Measurements from ENCODE around the gene ZNFX1. TPM values are rescaled to one million over a fixed set of nuclear protein-coding genes. Genes with fewer than 3 reads are reported as not detected.

ZNFX1 gene
- total RNA-seq, 1 experiment from 2014 or later = 11.0 TPM

GRCh38 chr20:49214571-49214970, 63.3 kb downstream of the ZNFX1 start (continued):
- no peak for TF ChIP-seq PRDM15 (CRISPR knock-in tag; IDR thresholded peaks at IDR 0.05)
- TF ChIP-seq ESRRA (CRISPR knock-in tag; IDR thresholded peaks at IDR 0.05; ENCODE audit: borderline replicate concordance) = no peak

GRCh38 chr20:49210757-49211110, 67.1 kb downstream of the ZNFX1 start:
- ChIA-PET POLR2A (no interaction called here), CTCF (no interaction called here)
- H3K36me3 Mint-ChIP-seq = peaks cover 8% of the 10 kb centered on the region; the same call in 1 of the 2 replicates
- no peak overlapping the region for H3K27ac Mint-ChIP-seq
- no peaks in the 10 kb centered on the region for H3K4me1 Mint-ChIP-seq
- TF ChIP-seq CBFB (CRISPR knock-in tag; IDR thresholded peaks at IDR 0.05; ENCODE audit: low read depth) = no peak
- H3K27me3 Mint-ChIP-seq (ENCODE audit: low read depth) = no peaks in the 10 kb centered on the region
- H3K4me3 Mint-ChIP-seq = no peak overlapping the region
- DNase-seq (ENCODE audit: low spot score) (no peak), ATAC-seq (no peak)
- peaks cover 11% of the 10 kb centered on the region for H3K9me3 Mint-ChIP-seq

GRCh38 chr20:49210101-49210756, 67.6 kb downstream of the ZNFX1 start:
- POLR2A ChIA-PET = no interaction called here

More at GRCh38 chr20:49210101-49210756, 67.6 kb downstream of the ZNFX1 start:
- H3K27me3 Mint-ChIP-seq (ENCODE audit: low read depth) = no peaks in the 10 kb centered on the region
- no peak overlapping the region for H3K27ac Mint-ChIP-seq
- no peaks in the 10 kb centered on the region for H3K4me1 Mint-ChIP-seq
- TF ChIP-seq CREB1 (CRISPR knock-in tag; IDR thresholded peaks at IDR 0.05) = no peak
- no peak for TF ChIP-seq NR2C2 (CRISPR knock-in tag; IDR thresholded peaks at IDR 0.05)
- no peak for TF ChIP-seq RORB (CRISPR knock-in tag; IDR thresholded peaks at IDR 0.05)
- TF ChIP-seq EMX1 (CRISPR knock-in tag; IDR thresholded peaks at IDR 0.05) = no peak
- no peak for TF ChIP-seq ESRRA (CRISPR knock-in tag; IDR thresholded peaks at IDR 0.05; ENCODE audit: borderline replicate concordance)
- TF ChIP-seq ZBTB43 (CRISPR knock-in tag; IDR thresholded peaks at IDR 0.05) = no peak
- no peak for TF ChIP-seq CDX4 (CRISPR knock-in tag; IDR thresholded peaks at IDR 0.05; ENCODE audit: borderline replicate concordance)
- no peak for TF ChIP-seq CTCF (IDR thresholded peaks at IDR 0.05)
- no peak for TF ChIP-seq TP53 (CRISPR knock-in tag; IDR thresholded peaks at IDR 0.05)
- TF ChIP-seq ZNF671 (CRISPR knock-in tag; IDR thresholded peaks at IDR 0.05) = no peak
- no peak for TF ChIP-seq ZNF121 (CRISPR knock-in tag; IDR thresholded peaks at IDR 0.05)
- no peak for TF ChIP-seq NR3C1 (CRISPR knock-in tag; conservative IDR thresholded peaks at IDR 0.05; ENCODE audit: low read depth)
- no peak for TF ChIP-seq TCF7 (CRISPR knock-in tag; IDR thresholded peaks at IDR 0.05; ENCODE audit: low read depth)
- no peak for TF ChIP-seq ZNF512 (CRISPR knock-in tag; IDR thresholded peaks at IDR 0.05; ENCODE audit: borderline replicate concordance)
- no peak for TF ChIP-seq ZNF416 (CRISPR knock-in tag; IDR thresholded peaks at IDR 0.05)
- TF ChIP-seq ZNF532 (CRISPR knock-in tag; IDR thresholded peaks at IDR 0.05; ENCODE audit: borderline replicate concordance) = no peak
- peaks cover 11% of the 10 kb centered on the region for H3K9me3 Mint-ChIP-seq
- CTCF ChIA-PET = no interaction called here
- peaks cover 8% of the 10 kb centered on the region; the same call in 1 of the 2 replicates for H3K36me3 Mint-ChIP-seq
- no peak for DNase-seq (ENCODE audit: low spot score)
- no peak for ATAC-seq
- H3K4me3 Mint-ChIP-seq = no peak overlapping the region

Measured in WTC11 (cell line).